OCI-LY1 (cell line): ENCODE measurements around the gene IWS1.

Source experiments
- H2AFZ ChIP-seq: fragments of 200-600 bp; sonication (generic), shearing (Covaris generic); 2 replicates; pipeline ENCODE4 v1.6.0; 2014; ENCODE audit warnings: antibody characterized with exemption, mild to moderate bottlenecking, low read length
- H3F3A ChIP-seq: fragments of 200-600 bp; sonication (generic), shearing (Covaris generic); 2 replicates; pipeline ENCODE4 v1.6.0; 2014; ENCODE audit warnings: mild to moderate bottlenecking, antibody characterized with exemption, low read length, moderate library complexity; ENCODE audit not compliant: insufficient read depth
- H3K27ac ChIP-seq: fragments of 200-600 bp; sonication (generic); 2 replicates; pipeline ENCODE4 v1.5.1; 2014; ENCODE audit warnings: low read length, mixed run types, mild to moderate bottlenecking, low read depth; ENCODE audit not compliant: poor library complexity, severe bottlenecking
- H3K27me3 ChIP-seq: fragments of 200-600 bp; sonication (generic); 2 replicates; pipeline ENCODE4 v1.6.0; 2014; ENCODE audit warnings: antibody characterized with exemption, mild to moderate bottlenecking, low read length, moderate library complexity; ENCODE audit not compliant: insufficient read depth
- H3K36me3 ChIP-seq: fragments of 200-600 bp; sonication (generic); 2 replicates; pipeline ENCODE4 v1.6.1; 2014; ENCODE audit warnings: mild to moderate bottlenecking, antibody characterized with exemption, low read length, moderate library complexity, mixed read lengths; ENCODE audit not compliant: insufficient read depth
- H3K4me1 ChIP-seq: fragments of 200-600 bp; sonication (generic); 2 replicates; pipeline ENCODE4 v1.5.1; 2014; ENCODE audit warnings: mild to moderate bottlenecking, low read length, moderate library complexity; ENCODE audit not compliant: insufficient read depth, severe bottlenecking
- H3K4me2 ChIP-seq: fragments of 200-600 bp; sonication (generic), shearing (Covaris generic); 2 replicates; pipeline ENCODE4 v1.6.1; 2014; ENCODE audit warnings: low read length
- H3K4me3 ChIP-seq: fragments of 200-600 bp; sonication (generic); 2 replicates; pipeline ENCODE4 v1.5.1; 2014; ENCODE audit warnings: low read length, low read depth, mild to moderate bottlenecking, mixed read lengths; ENCODE audit not compliant: poor library complexity, severe bottlenecking
- H3K79me2 ChIP-seq: fragments of 200-600 bp; shearing (Covaris generic); 2 replicates; pipeline ENCODE4 v1.6.1; 2016; ENCODE audit warnings: mixed run types, low read length, mixed read lengths; ENCODE audit not compliant: insufficient read depth
- H3K9ac ChIP-seq: fragments of 200-600 bp; sonication (generic), shearing (Covaris generic); 2 replicates; pipeline ENCODE4 v1.6.1; 2014; ENCODE audit warnings: mild to moderate bottlenecking, low read length, mixed read lengths
- H3K9me2 ChIP-seq: fragments of 200-600 bp; sonication (generic), shearing (Covaris generic); 2 replicates; pipeline ENCODE4 v1.6.1; 2014; ENCODE audit warnings: low read depth, mild to moderate bottlenecking, low read length, mixed read lengths
- H3K9me3 ChIP-seq: fragments of 200-600 bp; shearing (Covaris generic); 2 replicates; pipeline ENCODE4 v1.6.1; 2014; ENCODE audit warnings: low read length, mixed read lengths
- H4K20me1 ChIP-seq: fragments of 200-600 bp; sonication (generic), shearing (Covaris generic); 2 replicates; pipeline ENCODE4 v1.6.0; 2016; ENCODE audit warnings: mild to moderate bottlenecking, low read length; ENCODE audit not compliant: insufficient read depth
- CTCF ChIP-seq: fragments of 200-600 bp; sonication (generic), shearing (Covaris generic); IDR thresholded peaks from 2 replicates; pipeline ENCODE4 v1.5.1; 2017; ENCODE audit warnings: mild to moderate bottlenecking, antibody characterized with exemption, low read length, moderate library complexity, mixed read lengths
- EZH2 ChIP-seq: fragments of 200-600 bp; sonication (generic), shearing (Covaris generic); IDR thresholded peaks from 2 replicates; pipeline ENCODE4 v1.8.0; 2017; ENCODE audit warnings: borderline replicate concordance, mixed run types, mild to moderate bottlenecking, antibody characterized with exemption, low read length, moderate library complexity, mixed read lengths

IWS1 gene

GRCh38 chr2:127463155-127463991 lies 62.9 kb downstream of the IWS1 start:
- Histone ChIP-seq H3K27ac (no peak overlapping the region), H3K4me3 (no peak overlapping the region), H3F3A (no peaks in the 10 kb centered on the region), H3K4me1 (no peaks in the 10 kb centered on the region), H3K4me2 (no peak overlapping the region), H3K79me2 (no peaks in the 10 kb centered on the region), H4K20me1 (no peaks in the 10 kb centered on the region), H2AFZ (no peak overlapping the region), H3K36me3 (peaks cover 11% of the 10 kb centered on the region; the same call in 1 of the 2 replicates), H3K27me3 (no peaks in the 10 kb centered on the region), H3K9me2 (no peaks in the 10 kb centered on the region), H3K9ac (no peak overlapping the region), H3K9me3 (no peaks in the 10 kb centered on the region)
- no peak for TF ChIP-seq CTCF
- TF ChIP-seq EZH2, result no peak

GRCh38 chr2:127462461-127462860 lies 63.8 kb downstream of the IWS1 start:
- no peak overlapping the region for H3K27ac ChIP-seq
- TF ChIP-seq EZH2, result no peak
- no peak for TF ChIP-seq CTCF

GRCh38 chr2:127456960-127457359 lies 69.3 kb downstream of the IWS1 start:
- H4K20me1 ChIP-seq, result no peaks in the 10 kb centered on the region
- H3K9ac ChIP-seq, result no peak overlapping the region
- no peaks in the 10 kb centered on the region for H3K27me3 ChIP-seq
- no peaks in the 10 kb centered on the region for H3K36me3 ChIP-seq
- H3K4me3 ChIP-seq, result no peak overlapping the region
- H3K4me1 ChIP-seq, result no peaks in the 10 kb centered on the region
- no peak overlapping the region for H3K27ac ChIP-seq
- H3K9me3 ChIP-seq, result no peaks in the 10 kb centered on the region
- no peak overlapping the region for H3K4me2 ChIP-seq
- H3K9me2 ChIP-seq, result no peaks in the 10 kb centered on the region
- H2AFZ ChIP-seq, result no peak overlapping the region
- no peaks in the 10 kb centered on the region for H3F3A ChIP-seq
- TF ChIP-seq CTCF (no peak), EZH2 (no peak)
- H3K79me2 ChIP-seq, result no peaks in the 10 kb centered on the region

More at GRCh38 chr2:127462461-127462860, 63.8 kb downstream of the IWS1 start:
- Histone ChIP-seq H3K27me3 (no peaks in the 10 kb centered on the region), H2AFZ (no peak overlapping the region), H3K9me3 (no peaks in the 10 kb centered on the region), H3F3A (no peaks in the 10 kb centered on the region), H3K4me3 (no peak overlapping the region), H3K9me2 (no peaks in the 10 kb centered on the region), H4K20me1 (no peaks in the 10 kb centered on the region), H3K79me2 (no peaks in the 10 kb centered on the region), H3K36me3 (0 out of 2 replicates have a peak, but pooled peaks cover 5% of the 10 kb centered on the region), H3K4me2 (no peak overlapping the region), H3K4me1 (no peaks in the 10 kb centered on the region), H3K9ac (no peak overlapping the region)
